ENCODE results near the gene DNAH11.

DNA sequence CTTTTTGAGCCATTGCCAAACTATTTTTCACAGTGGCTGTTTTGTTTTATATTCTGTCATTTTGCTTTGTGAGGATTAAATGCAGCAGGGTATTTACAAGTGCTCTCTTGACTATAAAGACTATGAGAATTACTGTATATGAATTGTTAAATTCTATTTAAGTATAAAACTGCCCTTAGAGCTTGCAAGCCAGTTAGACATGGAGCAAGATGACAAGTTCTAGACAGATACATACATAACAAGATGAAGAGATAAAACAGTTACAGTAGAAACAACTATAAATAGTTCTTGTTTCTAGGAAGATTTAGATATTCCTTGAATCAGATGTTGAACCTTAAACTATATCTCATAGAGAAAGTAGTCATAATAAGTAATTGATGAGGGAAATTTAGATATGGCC, 60.6 kb downstream of the DNAH11 start:
- TF ChIP-seq POLR2A (IDR thresholded peaks at IDR 0.05), result no peak
- TF ChIP-seq, protein P1, sequence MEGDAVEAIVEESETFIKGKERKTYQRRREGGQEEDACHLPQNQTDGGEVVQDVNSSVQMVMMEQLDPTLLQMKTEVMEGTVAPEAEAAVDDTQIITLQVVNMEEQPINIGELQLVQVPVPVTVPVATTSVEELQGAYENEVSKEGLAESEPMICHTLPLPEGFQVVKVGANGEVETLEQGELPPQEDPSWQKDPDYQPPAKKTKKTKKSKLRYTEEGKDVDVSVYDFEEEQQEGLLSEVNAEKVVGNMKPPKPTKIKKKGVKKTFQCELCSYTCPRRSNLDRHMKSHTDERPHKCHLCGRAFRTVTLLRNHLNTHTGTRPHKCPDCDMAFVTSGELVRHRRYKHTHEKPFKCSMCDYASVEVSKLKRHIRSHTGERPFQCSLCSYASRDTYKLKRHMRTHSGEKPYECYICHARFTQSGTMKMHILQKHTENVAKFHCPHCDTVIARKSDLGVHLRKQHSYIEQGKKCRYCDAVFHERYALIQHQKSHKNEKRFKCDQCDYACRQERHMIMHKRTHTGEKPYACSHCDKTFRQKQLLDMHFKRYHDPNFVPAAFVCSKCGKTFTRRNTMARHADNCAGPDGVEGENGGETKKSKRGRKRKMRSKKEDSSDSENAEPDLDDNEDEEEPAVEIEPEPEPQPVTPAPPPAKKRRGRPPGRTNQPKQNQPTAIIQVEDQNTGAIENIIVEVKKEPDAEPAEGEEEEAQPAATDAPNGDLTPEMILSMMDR (IDR thresholded peaks at IDR 0.05 in 4 of 5, conservative IDR thresholded peaks at IDR 0.05 in 1 of 5), result no peak
